Measurements from ENCODE around the gene GDAP1L1.
"Not testable (repeated sequence)": the region's sequence is repeated elsewhere in the genome, so short reads cannot be mapped to it uniquely, and the experiment has no call there.

The GDAP1L1 gene

GRCh38 chr20:44231193-44231592 lies 15.9 kb upstream of the GDAP1L1 start:
- no peak for DNase-seq (ENCODE audit: low spot score)
- H3K4me3 Mint-ChIP-seq: no peak overlapping the region
- no peaks in the 10 kb centered on the region for H3K4me1 Mint-ChIP-seq (ENCODE audit: low read depth)
- H3K27me3 Mint-ChIP-seq (ENCODE audit: low read depth): peaks cover 2% of the 10 kb centered on the region
- H3K27ac Mint-ChIP-seq: no peak overlapping the region
- no peaks in the 10 kb centered on the region for H3K36me3 Mint-ChIP-seq (ENCODE audit: low read depth)
- H3K9me3 Mint-ChIP-seq: no peaks in the 10 kb centered on the region

- Mint-ChIP-seq H3K27me3 (ENCODE audit: low read depth) (peaks cover 2% of the 10 kb centered on the region), H3K4me3 (no peak overlapping the region), H3K36me3 (ENCODE audit: low read depth) (no peaks in the 10 kb centered on the region), H3K27ac (no peak overlapping the region), H3K9me3 (no peaks in the 10 kb centered on the region), H3K4me1 (ENCODE audit: low read depth) (no peaks in the 10 kb centered on the region)
- no peak for DNase-seq (ENCODE audit: low spot score)
Measured at GRCh38 chr20:44231713-44232468, 15.2 kb upstream of the GDAP1L1 start.

- H3K27ac Mint-ChIP-seq; H3K9me3 Mint-ChIP-seq; H3K4me3 Mint-ChIP-seq; H3K36me3 Mint-ChIP-seq (ENCODE audit: low read depth); H3K4me1 Mint-ChIP-seq (ENCODE audit: low read depth); H3K27me3 Mint-ChIP-seq (ENCODE audit: low read depth); DNase-seq (ENCODE audit: low spot score): not testable (repeated sequence)
Measured at GRCh38 chr20:44232469-44232856, 14.6 kb upstream of the GDAP1L1 start.

- Mint-ChIP-seq H3K9me3 (no peaks in the 10 kb centered on the region), H3K27me3 (ENCODE audit: low read depth) (no peaks in the 10 kb centered on the region), H3K4me3 (no peak overlapping the region), H3K36me3 (ENCODE audit: low read depth) (no peaks in the 10 kb centered on the region), H3K27ac (no peak overlapping the region), H3K4me1 (ENCODE audit: low read depth) (no peaks in the 10 kb centered on the region)
- DNase-seq (ENCODE audit: low spot score): no peak
Measured at GRCh38 chr20:44233436-44234016, 13.6 kb upstream of the GDAP1L1 start.

- Mint-ChIP-seq H3K4me3 (no peak overlapping the region), H3K27me3 (ENCODE audit: low read depth) (no peaks in the 10 kb centered on the region), H3K36me3 (ENCODE audit: low read depth) (no peaks in the 10 kb centered on the region), H3K4me1 (ENCODE audit: low read depth) (no peaks in the 10 kb centered on the region), H3K27ac (no peak overlapping the region), H3K9me3 (no peaks in the 10 kb centered on the region)
- no peak for DNase-seq (ENCODE audit: low spot score)
Measured at GRCh38 chr20:44234566-44235317, 12.4 kb upstream of the GDAP1L1 start.

- Mint-ChIP-seq H3K27me3 (ENCODE audit: low read depth) (no peaks in the 10 kb centered on the region), H3K9me3 (no peaks in the 10 kb centered on the region), H3K4me3 (no peak overlapping the region), H3K36me3 (ENCODE audit: low read depth) (no peaks in the 10 kb centered on the region), H3K4me1 (ENCODE audit: low read depth) (no peaks in the 10 kb centered on the region), H3K27ac (no peak overlapping the region)
- no peak for DNase-seq (ENCODE audit: low spot score)
Measured at GRCh38 chr20:44235702-44236101, 11.4 kb upstream of the GDAP1L1 start.

GRCh38 chr20:44236840-44237239 lies 10.3 kb upstream of the GDAP1L1 start:
- DNase-seq (ENCODE audit: low spot score); H3K4me3 Mint-ChIP-seq; H3K27me3 Mint-ChIP-seq (ENCODE audit: low read depth); H3K36me3 Mint-ChIP-seq (ENCODE audit: low read depth); H3K9me3 Mint-ChIP-seq; H3K27ac Mint-ChIP-seq; H3K4me1 Mint-ChIP-seq (ENCODE audit: low read depth): not testable (repeated sequence)

GRCh38 chr20:44241796-44242195 lies 5.3 kb upstream of the GDAP1L1 start:
- H3K9me3 Mint-ChIP-seq: no peaks in the 10 kb centered on the region
- H3K4me3 Mint-ChIP-seq: no peak overlapping the region
- H3K4me1 Mint-ChIP-seq (ENCODE audit: low read depth): no peaks in the 10 kb centered on the region
- no peak overlapping the region for H3K27ac Mint-ChIP-seq
- no peak for DNase-seq (ENCODE audit: low spot score)
- H3K36me3 Mint-ChIP-seq (ENCODE audit: low read depth): no peaks in the 10 kb centered on the region
- H3K27me3 Mint-ChIP-seq (ENCODE audit: low read depth): peaks cover 22% of the 10 kb centered on the region

- Mint-ChIP-seq H3K36me3 (ENCODE audit: low read depth) (no peaks in the 10 kb centered on the region), H3K9me3 (no peaks in the 10 kb centered on the region), H3K4me1 (ENCODE audit: low read depth) (no peaks in the 10 kb centered on the region), H3K27ac (no peak overlapping the region), H3K4me3 (no peak overlapping the region), H3K27me3 (ENCODE audit: low read depth) (peaks cover 29% of the 10 kb centered on the region)
- DNase-seq (ENCODE audit: low spot score): no peak
Measured at GRCh38 chr20:44245977-44246376, 1.1 kb upstream of the GDAP1L1 start.

GRCh38 chr20:44247586-44248409 lies 690 bp downstream of the GDAP1L1 start:
- Mint-ChIP-seq H3K4me3 (no peak overlapping the region), H3K36me3 (ENCODE audit: low read depth) (no peaks in the 10 kb centered on the region), H3K27me3 (ENCODE audit: low read depth) (peaks cover 29% of the 10 kb centered on the region), H3K4me1 (ENCODE audit: low read depth) (no peaks in the 10 kb centered on the region), H3K9me3 (no peaks in the 10 kb centered on the region), H3K27ac (no peak overlapping the region)
- no peak for DNase-seq (ENCODE audit: low spot score)

GRCh38 chr20:44248410-44248759 lies 1.3 kb downstream of the GDAP1L1 start:
- no peak overlapping the region for H3K4me3 Mint-ChIP-seq
- H3K36me3 Mint-ChIP-seq (ENCODE audit: low read depth): no peaks in the 10 kb centered on the region
- no peak for DNase-seq (ENCODE audit: low spot score)
- H3K4me1 Mint-ChIP-seq (ENCODE audit: low read depth): no peaks in the 10 kb centered on the region
- H3K27me3 Mint-ChIP-seq (ENCODE audit: low read depth): peaks cover 29% of the 10 kb centered on the region
- no peak overlapping the region for H3K27ac Mint-ChIP-seq
- no peaks in the 10 kb centered on the region for H3K9me3 Mint-ChIP-seq

GRCh38 chr20:44251284-44251683 lies 4.2 kb downstream of the GDAP1L1 start:
- Mint-ChIP-seq H3K4me3 (no peak overlapping the region), H3K27me3 (ENCODE audit: low read depth) (peaks cover 13% of the 10 kb centered on the region), H3K9me3 (no peaks in the 10 kb centered on the region), H3K27ac (no peak overlapping the region), H3K4me1 (ENCODE audit: low read depth) (no peaks in the 10 kb centered on the region), H3K36me3 (ENCODE audit: low read depth) (no peaks in the 10 kb centered on the region)
- no peak for DNase-seq (ENCODE audit: low spot score)

- no peak for DNase-seq (ENCODE audit: low spot score)
- Mint-ChIP-seq H3K36me3 (ENCODE audit: low read depth) (no peaks in the 10 kb centered on the region), H3K27me3 (ENCODE audit: low read depth) (no peaks in the 10 kb centered on the region), H3K27ac (no peak overlapping the region), H3K9me3 (no peaks in the 10 kb centered on the region), H3K4me1 (ENCODE audit: low read depth) (no peaks in the 10 kb centered on the region), H3K4me3 (no peak overlapping the region)
Measured at GRCh38 chr20:44253528-44253927, 6.4 kb downstream of the GDAP1L1 start.

- no peaks in the 10 kb centered on the region for H3K36me3 Mint-ChIP-seq (ENCODE audit: low read depth)
- H3K27ac Mint-ChIP-seq: no peak overlapping the region
- no peaks in the 10 kb centered on the region for H3K27me3 Mint-ChIP-seq (ENCODE audit: low read depth)
- H3K4me1 Mint-ChIP-seq (ENCODE audit: low read depth): no peaks in the 10 kb centered on the region
- no peaks in the 10 kb centered on the region for H3K9me3 Mint-ChIP-seq
- H3K4me3 Mint-ChIP-seq: no peak overlapping the region
- DNase-seq (ENCODE audit: low spot score): no peak
Measured at GRCh38 chr20:44254073-44254472, 7.0 kb downstream of the GDAP1L1 start.

Measured in T-helper 2 cell treated with Interferon-gamma antibody and Interleukin-4, amounts not matched to agents 5 μg/mL and 100 μg/mL, for 36 hours (primary cell).